Measurements from ENCODE around the gene ZNF326.

- no peak for TF ChIP-seq EGR1 (IDR thresholded peaks at IDR 0.05; ENCODE audit: borderline replicate concordance, low read depth, low read length)
- TF ChIP-seq CREB1 (IDR thresholded peaks at IDR 0.05), result no peak
- TF ChIP-seq RAD21 (IDR thresholded peaks at IDR 0.05 in 1 of 2, conservative IDR thresholded peaks at IDR 0.05 in 1 of 2; ENCODE audit: low read depth in 2 of 2, low read length in 2 of 2), result no peak
- TF ChIP-seq POLR2A (IDR thresholded peaks at IDR 0.05; ENCODE audit: control extremely low read depth in 1 of 2, low read depth in 2 of 2, low read length in 2 of 2), result no peak
- no peak for TF ChIP-seq EZH2 (IDR thresholded peaks at IDR 0.05; ENCODE audit: low read depth, low read length, severe bottlenecking)
- no peak for TF ChIP-seq JUND (IDR thresholded peaks at IDR 0.05; ENCODE audit: low read length)
Measured at GRCh38 chr1:89993541-89993940, 1.4 kb upstream of the ZNF326 start.

Measured in H1 (cell line).